C4-2B (cell line): ENCODE measurements around the gene RBM28.

ENCODE experiments used
- CTCF ChIP-seq: fragments of 450-650 bp; conservative IDR thresholded peaks from 2 replicates; pipeline ENCODE4 v1.5.1; 2017; ENCODE audit warnings: mild to moderate bottlenecking
- ZFX ChIP-seq: fragments of 450-650 bp; IDR thresholded peaks from 2 replicates; pipeline ENCODE4 v1.6.1; 2017

- TF ChIP-seq CTCF (no peak), ZFX (no peak)
Measured at GRCh38 chr7:128324368-128324680, 19.4 kb downstream of the RBM28 start.
